Kidney (tissue), 14 donors: ENCODE data around the gene KRTAP5-11. TPM values are rescaled to one million over a fixed set of nuclear protein-coding genes. Genes with fewer than 3 reads are reported as not detected.

Experiments used
- DNase-seq, 5 donors: peaks; one replicate each; pipeline ENCODE4 v3.0.0-alpha.2; 2013 to 2020
- FAIRE-seq: peaks from 2 replicates; lab custom pipeline; 2012; peaks lifted over from hg19 to GRCh38; lab: Jason Lieb, UNC
- H3K27ac ChIP-seq, 2 donors: one replicate each; pipeline ENCODE4 v1.7.0; 2013; ENCODE audit warnings: low read depth in 2 of 2, low read length in 2 of 2, inconsistent platforms in 1 of 2
- H3K27me3 ChIP-seq: one replicate; pipeline ENCODE4 v1.7.1; 2013; ENCODE audit warnings: low read length, inconsistent platforms; ENCODE audit not compliant: control insufficient read depth, insufficient read depth
- H3K36me3 ChIP-seq, 3 donors: one replicate each; pipeline versions ENCODE4 v1.7.0 to v1.7.1; 2013; ENCODE audit warnings: low read length in 3 of 3, control low read depth in 1 of 3, inconsistent platforms in 1 of 3; ENCODE audit not compliant: insufficient read depth in 3 of 3, control insufficient read depth in 2 of 3
- H3K4me1 ChIP-seq, 3 donors: one replicate each; pipeline versions ENCODE4 v1.7.0 to v1.7.1; 2013; ENCODE audit warnings: low read length in 3 of 3, inconsistent platforms in 1 of 3, low read depth in 1 of 3; ENCODE audit not compliant: control insufficient read depth in 2 of 3, insufficient read depth in 2 of 3
- H3K4me3 ChIP-seq, 3 donors: one replicate each; pipeline versions ENCODE4 v1.7.0 to v1.8.1; 2013; ENCODE audit warnings: low read length in 3 of 3, control low read depth in 1 of 3, inconsistent platforms in 1 of 3
- H3K9ac ChIP-seq, 3 donors: one replicate each; pipeline versions ENCODE4 v1.7.0 to v1.7.1; 2013; ENCODE audit warnings: low read length in 3 of 3, control low read depth in 1 of 3, inconsistent platforms in 1 of 3
- H3K9me3 ChIP-seq, 3 donors: one replicate each; pipeline versions ENCODE4 v1.7.0 to v1.7.1; 2013; ENCODE audit warnings: low read length in 3 of 3, control low read depth in 1 of 3, inconsistent platforms in 1 of 3; ENCODE audit not compliant: control insufficient read depth in 2 of 3, insufficient read depth in 1 of 3
- CTCF ChIP-seq: IDR thresholded peaks from 3 replicates; pipeline ENCODE4 v1.5.1; 2012; ENCODE audit warnings: mild to moderate bottlenecking, moderate library complexity, borderline replicate concordance; ENCODE audit not compliant: insufficient read depth; ENCODE audit errors: extremely low read depth
- intact Hi-C: fragments of 100-400 bp; cut with DNase I; formaldehyde crosslinking; loops from one replicate; pipeline ENCODE4 v1.11.1; 2022
- polyA plus RNA-seq: library from polyadenylated mRNA; stranded (reverse); fragments of 350-450 nt; fragmentation: Illumina TruSeq; extraction: RNeasy Lipid Tissue Mini Kit (QIAGEN cat#74804); gene quantifications from one replicate; pipeline ENCODE4 v1.2.3, GENCODE V29; 2014; ENCODE audit warnings: low read depth, low replicate concordance; ENCODE audit not compliant: insufficient read depth
- total RNA-seq: library from RNA; stranded (reverse); fragmentation: NEBNext Ultra II Directional; extraction: Animal tissue kit (Norgen Biotek cat#: 25700); gene quantifications from one replicate; pipeline ENCODE4 v1.2.1, GENCODE V29; 2021
- donor health status: control.
- donor health status: control.
- donor health status: control.
- donor health status: control.
- donor health status: control.
- donor health status: DM: yes; HTN: yes; CAD: no.
- donor health status: Normal renal cell carcinoma (clear cell type).

Gene KRTAP5-11
- total and polyA plus RNA-seq, 2 donors from 2014 or later: not detected

DNA sequence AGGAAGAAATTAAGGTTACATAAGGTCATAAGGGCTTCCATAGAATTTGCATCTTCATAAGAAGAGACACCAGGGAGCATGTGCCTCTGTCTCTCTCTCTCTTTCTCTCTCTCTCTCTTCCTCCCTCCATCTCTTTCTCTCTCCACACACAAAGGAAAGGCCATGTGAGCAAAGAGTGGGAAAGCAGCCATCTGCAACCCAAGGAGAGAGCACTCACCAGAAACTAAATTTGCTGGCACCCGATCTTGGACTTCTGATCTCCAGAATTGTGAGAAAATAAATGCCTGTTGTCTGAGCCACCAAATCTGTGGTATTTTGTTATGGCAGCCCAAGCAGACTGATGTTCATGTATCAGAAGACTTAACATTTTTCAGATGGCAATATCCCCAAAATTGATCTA, 23.7 kb downstream of the KRTAP5-11 start:
- Histone ChIP-seq H3K27ac (no peak overlapping the region), H3K9ac (no peak overlapping the region), H3K36me3 (no peaks in the 10 kb centered on the region), H3K9me3 (no peaks in the 10 kb centered on the region), H3K27me3 (no peaks in the 10 kb centered on the region), H3K4me3 (no peak overlapping the region), H3K4me1 (no peaks in the 10 kb centered on the region)
- DNase-seq: no peak
- no peak for TF ChIP-seq CTCF
- intact Hi-C loops: no loop called here
- FAIRE-seq: no peak

DNA sequence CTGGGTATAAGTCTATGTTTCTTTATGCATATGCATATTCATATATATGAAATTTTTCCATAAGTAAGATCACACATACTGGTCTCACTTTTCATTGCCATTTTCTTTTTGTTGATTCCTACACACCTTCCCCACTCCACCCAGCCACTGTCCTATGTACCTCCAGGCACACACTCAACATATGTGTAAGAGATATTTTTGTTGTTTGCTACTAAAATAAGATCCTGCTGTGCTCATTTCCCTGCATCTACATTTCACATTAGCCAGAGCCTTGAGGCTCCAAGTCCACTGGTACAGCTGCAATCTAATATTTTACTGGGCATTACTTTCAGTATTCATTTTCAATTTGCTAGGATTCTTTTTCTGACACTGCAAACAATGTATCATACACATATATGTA, 25.4 kb downstream of the KRTAP5-11 start:
- H3K9me3 ChIP-seq: no peaks in the 10 kb centered on the region
- DNase-seq (no peak), FAIRE-seq (no peak)
- no peak for TF ChIP-seq CTCF
- H3K4me3 ChIP-seq: no peak overlapping the region
- H3K27ac ChIP-seq: no peak overlapping the region
- no peak overlapping the region for H3K9ac ChIP-seq
- H3K27me3 ChIP-seq: no peaks in the 10 kb centered on the region
- H3K36me3 ChIP-seq: no peaks in the 10 kb centered on the region
- intact Hi-C loops: no loop called here
- H3K4me1 ChIP-seq: no peaks in the 10 kb centered on the region

DNA sequence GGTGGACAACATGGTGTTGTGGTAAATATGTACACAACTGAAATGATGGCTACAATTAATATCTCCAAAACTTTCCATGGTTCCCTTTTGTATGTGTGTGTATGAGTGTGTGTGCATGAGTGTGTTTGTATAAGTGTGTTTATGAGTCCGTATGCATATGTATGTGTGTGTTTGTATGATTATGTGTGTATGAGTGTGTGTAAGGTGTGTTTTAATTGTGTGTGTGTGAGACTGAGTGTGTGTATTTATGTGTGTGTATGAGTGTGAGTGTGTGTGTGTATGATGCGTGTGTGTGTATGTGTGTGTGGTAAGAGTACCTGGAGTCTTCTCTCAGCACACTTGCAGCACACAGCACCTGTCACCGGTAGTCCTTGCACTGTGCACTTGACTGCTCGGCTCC, 26.7 kb downstream of the KRTAP5-11 start:
- TF ChIP-seq CTCF: no peak
- Histone ChIP-seq H3K27me3 (no peaks in the 10 kb centered on the region), H3K36me3 (no peaks in the 10 kb centered on the region)

DNA sequence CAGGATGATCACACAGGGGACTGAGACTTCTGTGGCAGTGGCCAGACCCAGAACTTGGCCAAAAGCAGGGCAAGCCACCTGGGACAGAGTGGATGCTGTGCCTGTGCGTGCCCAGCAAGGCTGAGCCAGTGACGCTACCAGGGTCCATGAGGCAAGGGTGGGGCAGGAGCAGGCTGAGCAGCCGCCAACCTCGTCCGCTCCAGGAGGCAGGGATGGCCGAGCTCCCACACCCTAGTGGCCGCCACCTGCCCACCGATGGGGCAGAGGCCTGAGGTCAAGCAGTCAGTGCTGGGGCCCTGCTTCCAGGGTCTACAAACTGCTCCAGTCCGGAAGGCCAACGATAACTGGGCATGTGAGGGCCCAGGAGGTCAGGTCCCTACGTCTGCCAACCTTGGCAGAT, 27.2 kb downstream of the KRTAP5-11 start:
- no peak for DNase-seq
- Histone ChIP-seq H3K27me3 (no peaks in the 10 kb centered on the region), H3K9me3 (no peaks in the 10 kb centered on the region), H3K4me1 (no peaks in the 10 kb centered on the region), H3K9ac (no peak overlapping the region), H3K27ac (no peak overlapping the region), H3K36me3 (no peaks in the 10 kb centered on the region), H3K4me3 (no peak overlapping the region)
- TF ChIP-seq CTCF: no peak
- no peak for FAIRE-seq
- intact Hi-C loops: no loop called here

More for the DNA sequence above, 26.7 kb downstream of the KRTAP5-11 start:
- no peak for DNase-seq
- Histone ChIP-seq H3K9ac (no peak overlapping the region), H3K4me1 (no peaks in the 10 kb centered on the region), H3K4me3 (no peak overlapping the region), H3K27ac (no peak overlapping the region), H3K9me3 (no peaks in the 10 kb centered on the region)
- intact Hi-C loops: no loop called here
- no peak for FAIRE-seq
